ENCODE measurements around the gene NTF3. TPM values are rescaled to one million over a fixed set of nuclear protein-coding genes. Genes with fewer than 3 reads are reported as not detected.

The NTF3 gene
- polyA plus RNA-seq, 1 donor (not counting 4 experiments of a cell fraction or from before 2014, with no cell fraction given) = not detected

- no peaks in the 10 kb centered on the region for H3K4me1 ChIP-seq (ENCODE audit: control insufficient read depth, extremely low read depth, insufficient read depth, low read length)
- no peak overlapping the region for H3K27ac ChIP-seq (ENCODE audit: control insufficient read depth, insufficient read depth, low read length)
- H3K4me3 ChIP-seq (ENCODE audit: control insufficient read depth in 2 of 3, extremely low read depth in 1 of 3, insufficient read depth in 2 of 3, low read depth in 1 of 3, low read length in 3 of 3) = no peak overlapping the region
- DNase-seq (ENCODE audit: low read depth, low spot score) (no peak), FAIRE-seq (no peak)
- dilution Hi-C loops (cut with MboI; ENCODE audit: extremely low pct_ligation_motif_present, low sequenced_read_pairs) = no loop called here
- no peak for TF ChIP-seq CTCF (optimal IDR thresholded peaks at IDR 0.05 in 1 of 3, IDR thresholded peaks at IDR 0.05 in 1 of 3, conservative IDR thresholded peaks at IDR 0.05 in 1 of 3; ENCODE audit: extremely low read depth in 1 of 3, insufficient read depth in 2 of 3, low read length in 3 of 3)
- no peak for TF ChIP-seq EZH2 (IDR thresholded peaks at IDR 0.05; ENCODE audit: low read length)
- H3K4me2 ChIP-seq (ENCODE audit: control insufficient read depth, extremely low read depth, insufficient read depth, low read depth, low read length) = no peak overlapping the region
- peaks cover 17% of the 10 kb centered on the region for H3K27me3 ChIP-seq (ENCODE audit: control insufficient read depth, extremely low read depth, insufficient read depth, low read length)
- no peak overlapping the region for H3K9ac ChIP-seq (ENCODE audit: control insufficient read depth, extremely low read depth, insufficient read depth, low read length)
- no peaks in the 10 kb centered on the region for H3K9me3 ChIP-seq (ENCODE audit: control insufficient read depth, low read depth, low read length)
- no peaks in the 10 kb centered on the region for H3K9me1 ChIP-seq (ENCODE audit: control insufficient read depth, extremely low read depth, insufficient read depth, low read length)
- no peaks in the 10 kb centered on the region for H3K36me3 ChIP-seq (ENCODE audit: control insufficient read depth in 2 of 2, extremely low read depth in 1 of 2, insufficient read depth in 2 of 2, low read length in 2 of 2)
- H3K79me2 ChIP-seq (ENCODE audit: control insufficient read depth, insufficient read depth, low read length) = no peaks in the 10 kb centered on the region
- H4K20me1 ChIP-seq (ENCODE audit: control insufficient read depth, extremely low read depth, insufficient read depth, low read length) = no peaks in the 10 kb centered on the region
- no peak overlapping the region for H2AFZ ChIP-seq (ENCODE audit: control insufficient read depth, low read length)
These were observed 80.7 kb downstream of the NTF3 start for GRCh38 chr12:5512601-5512970.

GRCh38 chr12:5513406-5513805 is 81.5 kb downstream of the NTF3 start:
- no peak overlapping the region for H2AFZ ChIP-seq (ENCODE audit: control insufficient read depth, low read length)
- TF ChIP-seq EZH2 (IDR thresholded peaks at IDR 0.05; ENCODE audit: low read length) (no peak), CTCF (optimal IDR thresholded peaks at IDR 0.05 in 1 of 3, IDR thresholded peaks at IDR 0.05 in 1 of 3, conservative IDR thresholded peaks at IDR 0.05 in 1 of 3; ENCODE audit: extremely low read depth in 1 of 3, insufficient read depth in 2 of 3, low read length in 3 of 3) (no peak)
- no peak for DNase-seq (ENCODE audit: low read depth, low spot score)
- H4K20me1 ChIP-seq (ENCODE audit: control insufficient read depth, extremely low read depth, insufficient read depth, low read length) = no peaks in the 10 kb centered on the region
- no peak for FAIRE-seq
- no peak overlapping the region for H3K4me3 ChIP-seq (ENCODE audit: control insufficient read depth in 2 of 3, extremely low read depth in 1 of 3, insufficient read depth in 2 of 3, low read depth in 1 of 3, low read length in 3 of 3)
- H3K27ac ChIP-seq (ENCODE audit: control insufficient read depth, insufficient read depth, low read length) = no peak overlapping the region
- no peaks in the 10 kb centered on the region for H3K36me3 ChIP-seq (ENCODE audit: control insufficient read depth in 2 of 2, extremely low read depth in 1 of 2, insufficient read depth in 2 of 2, low read length in 2 of 2)
- H3K4me1 ChIP-seq (ENCODE audit: control insufficient read depth, extremely low read depth, insufficient read depth, low read length) = no peaks in the 10 kb centered on the region
- peaks cover 17% of the 10 kb centered on the region for H3K27me3 ChIP-seq (ENCODE audit: control insufficient read depth, extremely low read depth, insufficient read depth, low read length)
- no peak overlapping the region for H3K4me2 ChIP-seq (ENCODE audit: control insufficient read depth, extremely low read depth, insufficient read depth, low read depth, low read length)
- no peaks in the 10 kb centered on the region for H3K79me2 ChIP-seq (ENCODE audit: control insufficient read depth, insufficient read depth, low read length)
- dilution Hi-C loops (cut with MboI; ENCODE audit: extremely low pct_ligation_motif_present, low sequenced_read_pairs) = no loop called here
- no peaks in the 10 kb centered on the region for H3K9me1 ChIP-seq (ENCODE audit: control insufficient read depth, extremely low read depth, insufficient read depth, low read length)
- no peak overlapping the region for H3K9ac ChIP-seq (ENCODE audit: control insufficient read depth, extremely low read depth, insufficient read depth, low read length)
- no peaks in the 10 kb centered on the region for H3K9me3 ChIP-seq (ENCODE audit: control insufficient read depth, low read depth, low read length)
